Brain microvascular endothelial cell (primary cell): ENCODE results near the gene CPSF4.

Experiments used
- DNase-seq: peaks from one replicate; pipeline ENCODE4 v3.0.0-alpha.2; 2020
- H3K27ac ChIP-seq: fragments of 250-450 bp; sonication (Bioruptor Pico); 2 replicates; pipeline ENCODE4 v1.5.1; 2020; ENCODE audit warnings: mild to moderate bottlenecking, moderate library complexity
- H3K27me3 ChIP-seq: fragments of 250-450 bp; sonication (Bioruptor Pico); replicated peaks from 2 replicates; pipeline ENCODE4 v1.5.1; 2020; ENCODE audit warnings: mild to moderate bottlenecking
- H3K36me3 ChIP-seq: fragments of 250-450 bp; sonication (Bioruptor Pico); replicated peaks from 2 replicates; pipeline ENCODE4 v1.5.1; 2020; ENCODE audit warnings: mild to moderate bottlenecking
- H3K4me3 ChIP-seq: 2 replicates; pipeline ENCODE4 v1.5.1; 2011; ENCODE audit warnings: low read depth, mild to moderate bottlenecking, control low read depth, low read length, moderate library complexity
- in situ Hi-C: cut with HindIII; loops from 2 replicates; pipeline ENCODE4 v1.10.0; 2017; ENCODE audit warnings: low sequenced_read_pairs, low pct_ligation_motif_present
- TF ChIP-seq, protein P1 (sequence below): IDR thresholded peaks from 2 replicates; pipeline ENCODE4 v1.5.1; 2011; ENCODE audit warnings: low read depth, mild to moderate bottlenecking, moderate library complexity, low read length, control low read depth, inconsistent platforms; ENCODE audit errors: missing control alignments

Gene CPSF4

GRCh38 chr7:99455874-99456273 lies 17.1 kb downstream of the CPSF4 start:
- Histone ChIP-seq H3K4me3 (no peak overlapping the region), H3K27me3 (no peaks in the 10 kb centered on the region), H3K27ac (no peak overlapping the region), H3K36me3 (peaks cover 85% of the 10 kb centered on the region)
- in situ Hi-C loops, result no loop called here
- no peak for DNase-seq
- TF ChIP-seq, protein P1, sequence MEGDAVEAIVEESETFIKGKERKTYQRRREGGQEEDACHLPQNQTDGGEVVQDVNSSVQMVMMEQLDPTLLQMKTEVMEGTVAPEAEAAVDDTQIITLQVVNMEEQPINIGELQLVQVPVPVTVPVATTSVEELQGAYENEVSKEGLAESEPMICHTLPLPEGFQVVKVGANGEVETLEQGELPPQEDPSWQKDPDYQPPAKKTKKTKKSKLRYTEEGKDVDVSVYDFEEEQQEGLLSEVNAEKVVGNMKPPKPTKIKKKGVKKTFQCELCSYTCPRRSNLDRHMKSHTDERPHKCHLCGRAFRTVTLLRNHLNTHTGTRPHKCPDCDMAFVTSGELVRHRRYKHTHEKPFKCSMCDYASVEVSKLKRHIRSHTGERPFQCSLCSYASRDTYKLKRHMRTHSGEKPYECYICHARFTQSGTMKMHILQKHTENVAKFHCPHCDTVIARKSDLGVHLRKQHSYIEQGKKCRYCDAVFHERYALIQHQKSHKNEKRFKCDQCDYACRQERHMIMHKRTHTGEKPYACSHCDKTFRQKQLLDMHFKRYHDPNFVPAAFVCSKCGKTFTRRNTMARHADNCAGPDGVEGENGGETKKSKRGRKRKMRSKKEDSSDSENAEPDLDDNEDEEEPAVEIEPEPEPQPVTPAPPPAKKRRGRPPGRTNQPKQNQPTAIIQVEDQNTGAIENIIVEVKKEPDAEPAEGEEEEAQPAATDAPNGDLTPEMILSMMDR, result no peak

- Histone ChIP-seq H3K4me3 (no peak overlapping the region), H3K36me3 (peaks cover 84% of the 10 kb centered on the region), H3K27me3 (no peaks in the 10 kb centered on the region), H3K27ac (no peak overlapping the region)
- no peak for DNase-seq
- in situ Hi-C loops, result no loop called here
- TF ChIP-seq, protein P1, result no peak
Observed at GRCh38 chr7:99456288-99456687, 17.5 kb downstream of the CPSF4 start.

GRCh38 chr7:99457050-99457649 lies 18.4 kb downstream of the CPSF4 start:
- in situ Hi-C loops, result no loop called here
- peaks cover 78% of the 10 kb centered on the region for H3K36me3 ChIP-seq
- no peak overlapping the region for H3K4me3 ChIP-seq
- TF ChIP-seq, protein P1, result no peak
- no peak overlapping the region for H3K27ac ChIP-seq
- DNase-seq, result no peak
- no peaks in the 10 kb centered on the region for H3K27me3 ChIP-seq

DNA sequence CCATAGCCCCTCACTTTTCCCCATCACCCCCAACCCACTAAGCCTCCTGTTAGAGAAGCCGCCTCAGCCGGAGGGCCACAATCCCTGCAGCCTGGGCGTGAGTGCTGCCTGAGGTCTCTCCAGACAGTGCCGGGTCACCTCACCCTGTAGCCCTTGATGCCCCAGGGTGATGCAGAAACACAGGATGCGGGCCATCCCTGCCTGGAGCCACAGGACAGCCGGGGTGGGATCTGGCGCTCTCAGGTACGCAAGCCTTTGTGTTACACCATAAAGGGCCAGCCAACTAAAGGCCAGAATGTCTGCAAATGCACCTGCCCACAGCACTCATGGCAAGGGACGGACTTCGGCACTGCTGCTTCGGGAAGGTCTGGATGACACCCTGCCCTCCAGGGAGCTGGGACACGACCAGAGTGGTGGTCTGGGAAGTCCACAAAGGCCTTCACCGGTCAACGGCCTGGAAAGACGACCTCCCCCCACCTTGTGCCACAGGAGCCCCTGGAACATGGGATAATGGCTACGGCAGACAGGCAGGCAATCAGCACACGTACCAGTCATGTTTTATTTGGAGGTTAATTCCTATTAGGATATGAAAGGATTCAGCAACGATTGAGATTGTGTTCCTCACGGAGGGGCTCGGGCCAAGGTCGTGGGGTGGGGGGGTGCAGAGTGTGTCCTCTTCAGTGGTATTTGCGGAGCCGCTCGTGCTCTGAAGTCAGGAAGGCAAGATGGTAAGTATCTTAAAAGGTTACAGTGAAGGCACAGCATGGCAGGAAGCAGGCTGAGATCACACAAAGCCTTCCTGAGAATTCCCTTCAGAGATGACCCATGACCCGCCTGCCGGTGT lies 19.1 kb downstream of the CPSF4 start:
- H3K36me3 ChIP-seq, result peaks cover 77% of the 10 kb centered on the region

GRCh38 chr7:99459087-99459486 lies 20.3 kb downstream of the CPSF4 start:
- in situ Hi-C loops, result no loop called here
- no peak for DNase-seq

More for the DNA sequence above, 19.1 kb downstream of the CPSF4 start:
- TF ChIP-seq, protein P1, result no peak
- Histone ChIP-seq H3K4me3 (no peak overlapping the region), H3K27me3 (no peaks in the 10 kb centered on the region), H3K27ac (no peak overlapping the region)
- in situ Hi-C loops, result no loop called here
- DNase-seq, result no peak

More at GRCh38 chr7:99459087-99459486, 20.3 kb downstream of the CPSF4 start:
- H3K27ac ChIP-seq, result no peak overlapping the region
- TF ChIP-seq, protein P1, result peak; percentile 58
- H3K36me3 ChIP-seq, result peaks cover 69% of the 10 kb centered on the region
- H3K27me3 ChIP-seq, result no peaks in the 10 kb centered on the region
- H3K4me3 ChIP-seq, result no peak overlapping the region
